HL-60 (cell line): ENCODE measurements around the gene GNLY.

Experiments used
- DNase-seq, 2 experiments: peaks; one replicate each; pipeline ENCODE4 v3.0.0-alpha.2; 2010 to 2020; ENCODE audit warnings: low read depth in 1 of 2, low spot score in 1 of 2
- H3K27ac ChIP-seq: fragments of 250-450 bp; sonication (Bioruptor Pico); replicated peaks from 2 replicates; pipeline ENCODE4 v1.5.1; 2020; ENCODE audit warnings: mild to moderate bottlenecking, moderate library complexity
- H3K27me3 ChIP-seq: fragments of 250-450 bp; sonication (Bioruptor Pico); 2 replicates; pipeline ENCODE4 v1.5.1; 2021; ENCODE audit warnings: mild to moderate bottlenecking, moderate library complexity; ENCODE audit not compliant: insufficient read depth, poor library complexity, severe bottlenecking
- H3K4me3 ChIP-seq: replicated peaks from 2 replicates; pipeline ENCODE4 v1.5.1; 2011; ENCODE audit warnings: mild to moderate bottlenecking, control low read depth, low read length; ENCODE audit not compliant: insufficient read depth
- CTCF ChIP-seq: IDR thresholded peaks from one replicate; pipeline ENCODE4 v1.5.1; 2011; ENCODE audit warnings: low read length, control low read depth, inconsistent platforms; ENCODE audit not compliant: insufficient read depth
- GABPA ChIP-seq: IDR thresholded peaks from 2 replicates; pipeline ENCODE4 v1.6.1; 2012; ENCODE audit warnings: low read depth
- POLR2AphosphoS5 ChIP-seq: IDR thresholded peaks from 2 replicates; pipeline ENCODE4 v1.6.1; 2012; ENCODE audit warnings: low read depth
- REST ChIP-seq: IDR thresholded peaks from 2 replicates; pipeline ENCODE4 v1.6.1; 2012; ENCODE audit warnings: low read depth; ENCODE audit not compliant: insufficient replicate concordance
- SPI1 ChIP-seq: IDR thresholded peaks from 2 replicates; pipeline ENCODE4 v1.6.1; 2012; ENCODE audit warnings: low read depth, mild to moderate bottlenecking, borderline replicate concordance

The GNLY gene

GRCh38 chr2:85741211-85741832 lies 47.2 kb downstream of the GNLY start:
- H3K27ac ChIP-seq, result no peak overlapping the region
- DNase-seq, result no peak
- no peaks in the 10 kb centered on the region for H3K27me3 ChIP-seq
- H3K4me3 ChIP-seq, result no peak overlapping the region
- TF ChIP-seq POLR2AphosphoS5 (no peak), CTCF (no peak), GABPA (no peak), REST (no peak), SPI1 (no peak)

- Histone ChIP-seq H3K27ac (no peak overlapping the region), H3K27me3 (no peaks in the 10 kb centered on the region), H3K4me3 (no peak overlapping the region)
- no peak for DNase-seq
- no peak for TF ChIP-seq SPI1
- no peak for TF ChIP-seq REST
- TF ChIP-seq GABPA, result no peak
- TF ChIP-seq POLR2AphosphoS5, result no peak
- no peak for TF ChIP-seq CTCF
These were observed 47.8 kb downstream of the GNLY start for GRCh38 chr2:85741833-85742455.

GRCh38 chr2:85743304-85743978 lies 49.3 kb downstream of the GNLY start:
- H3K27me3 ChIP-seq, result no peaks in the 10 kb centered on the region
- DNase-seq, result no peak
- H3K27ac ChIP-seq, result no peak overlapping the region
- TF ChIP-seq CTCF, result no peak
- no peak for TF ChIP-seq GABPA
- no peak for TF ChIP-seq REST
- TF ChIP-seq SPI1, result no peak
- no peak for TF ChIP-seq POLR2AphosphoS5
- H3K4me3 ChIP-seq, result no peak overlapping the region
